ENCODE data around the gene WIPI1.
A peak's percentile ranks its signal among the peaks of the same experiment; 100 is the strongest.

The WIPI1 gene

GRCh38 chr17:68443972-68444464, 13.3 kb downstream of the WIPI1 start:
- TF ChIP-seq CTCF (conservative IDR thresholded peaks at IDR 0.05) (no peak), ZFX (IDR thresholded peaks at IDR 0.05) (no peak)
- no peak overlapping the region; the same call in 1 of the 2 replicates for H3K27ac ChIP-seq

GRCh38 chr17:68441070-68441770, 16.1 kb downstream of the WIPI1 start:
- TF ChIP-seq ZFX (IDR thresholded peaks at IDR 0.05) = no peak
- TF ChIP-seq CTCF (conservative IDR thresholded peaks at IDR 0.05) = no peak
- no peak overlapping the region for H3K27ac ChIP-seq

- H3K27ac ChIP-seq = no peak overlapping the region
- TF ChIP-seq ZFX (IDR thresholded peaks at IDR 0.05) = no peak
- TF ChIP-seq CTCF (conservative IDR thresholded peaks at IDR 0.05) = no peak
Measured at GRCh38 chr17:68440526-68440925, 16.8 kb downstream of the WIPI1 start.

GRCh38 chr17:68439656-68440290, 17.5 kb downstream of the WIPI1 start:
- TF ChIP-seq ZFX (IDR thresholded peaks at IDR 0.05) (no peak), CTCF (conservative IDR thresholded peaks at IDR 0.05) (no peak)
- H3K27ac ChIP-seq = no peak overlapping the region

GRCh38 chr17:68437979-68438822, 19.1 kb downstream of the WIPI1 start:
- no peak for TF ChIP-seq ZFX (IDR thresholded peaks at IDR 0.05)
- no peak for TF ChIP-seq CTCF (conservative IDR thresholded peaks at IDR 0.05)
- H3K27ac ChIP-seq = peak overlapping the region; percentile 27

GRCh38 chr17:68435876-68436842, 21.1 kb downstream of the WIPI1 start:
- TF ChIP-seq ZFX (IDR thresholded peaks at IDR 0.05) (no peak), CTCF (conservative IDR thresholded peaks at IDR 0.05) (peak; percentile 96)
- peak overlapping the region; percentile 16; the same call in 1 of the 2 replicates for H3K27ac ChIP-seq

Data from C4-2B (cell line).